K562 (cell line): ENCODE results near the gene CRIM1. TPM values are rescaled to one million over a fixed set of nuclear protein-coding genes. Genes with fewer than 3 reads are reported as not detected.

ENCODE experiments used
- BRD4 ChIP-seq: fragments of 200-600 bp; sonication (generic); IDR thresholded peaks from 2 replicates; pipeline ENCODE4 v1.6.1; 2017; ENCODE audit warnings: inconsistent platforms
- CBX2 ChIP-seq: fragments of 200-600 bp; sonication (generic); IDR thresholded peaks from one replicate; pipeline ENCODE4 v1.6.1; 2012; ENCODE audit warnings: mild to moderate bottlenecking, low read length, inconsistent platforms; ENCODE audit not compliant: insufficient read depth, poor library complexity, severe bottlenecking
- CEBPG ChIP-seq, 3 experiments: fragments of 200-800 bp in 1 of 3; sonication (Bioruptor generic) in 1 of 3; sonication (generic) in 1 of 3; formaldehyde crosslinking in 1 of 3; IDR thresholded peaks in 2 of 3; conservative IDR thresholded peaks in 1 of 3; 2 replicates each; pipeline versions ENCODE4 v1.6.1 to v1.8.0; 2016 to 2022; ENCODE audit warnings: missing compliant biosample characterization in 2 of 3, missing genetic modification characterization in 2 of 3, mild to moderate bottlenecking in 1 of 3, missing genetic modification reagents in 1 of 3
- DNMT1 ChIP-seq: fragments of 450-650 bp; IDR thresholded peaks from 2 replicates; pipeline ENCODE4 v1.6.1; 2016; ENCODE audit warnings: antibody characterized with exemption, mild to moderate bottlenecking
- FOXK2 ChIP-seq, 2 experiments: fragments of 450-650 bp; IDR thresholded peaks in 1 of 2; conservative IDR thresholded peaks in 1 of 2; 2 replicates each; pipeline ENCODE4 v1.6.1; 2016; ENCODE audit warnings: low read depth in 2 of 2, mild to moderate bottlenecking in 1 of 2
- HMG20B ChIP-seq: fragments of 250-450 bp; sonication (Bioruptor Pico); IDR thresholded peaks from 2 replicates; pipeline ENCODE4 v1.5.0; 2021; ENCODE audit warnings: mild to moderate bottlenecking
- HMGXB4 ChIP-seq: sonication (generic); formaldehyde crosslinking; IDR thresholded peaks from 2 replicates; pipeline ENCODE4 v1.8.1; 2023; ENCODE audit warnings: mild to moderate bottlenecking, missing genetic modification reagents
- KLF1 ChIP-seq: fragments of 450-650 bp; IDR thresholded peaks from 2 replicates; pipeline ENCODE4 v1.6.1; 2016; ENCODE audit warnings: missing genetic modification characterization, missing compliant biosample characterization
- MCM7 ChIP-seq, 2 experiments: fragments of 450-650 bp; IDR thresholded peaks; 2 replicates each; pipeline ENCODE4 v1.6.1; 2016 to 2018
- MLLT1 ChIP-seq, 2 experiments: fragments of 450-650 bp; IDR thresholded peaks; 2 replicates each; pipeline ENCODE4 v1.6.1; 2016
- PATZ1 ChIP-seq: fragments of 250-450 bp; sonication (Bioruptor Pico); IDR thresholded peaks from 2 replicates; pipeline ENCODE4 v1.5.0; 2020; ENCODE audit warnings: mild to moderate bottlenecking, borderline replicate concordance
- RBM22 ChIP-seq: fragments of 200-400 bp; formaldehyde crosslinking; IDR thresholded peaks from 2 replicates; pipeline ENCODE4 v1.6.1; 2018; ENCODE audit warnings: low read length, low read depth; ENCODE audit not compliant: poor library complexity, severe bottlenecking
- RFX5 ChIP-seq: IDR thresholded peaks from 2 replicates; pipeline ENCODE4 v1.6.1; 2011; ENCODE audit warnings: low read depth, mild to moderate bottlenecking, improper control_type of control experiment, low read length
- STAG1 ChIP-seq: sonication (generic); formaldehyde crosslinking; IDR thresholded peaks from 2 replicates; pipeline ENCODE4 v1.5.0; 2020; ENCODE audit warnings: missing genetic modification reagents, borderline replicate concordance
- TCF3 ChIP-seq: sonication (generic); formaldehyde crosslinking; IDR thresholded peaks from 2 replicates; pipeline ENCODE4 v1.4.0; 2020; ENCODE audit warnings: mild to moderate bottlenecking, missing genetic modification reagents
- ZBED1 ChIP-seq: IDR thresholded peaks from 2 replicates; pipeline ENCODE4 v1.6.1; 2014
- ZNF282 ChIP-seq: sonication (generic); formaldehyde crosslinking; IDR thresholded peaks from 2 replicates; pipeline ENCODE4 v1.8.1; 2023; ENCODE audit warnings: missing genetic modification reagents
- ZNF384 ChIP-seq: IDR thresholded peaks from 2 replicates; pipeline ENCODE4 v1.6.1; 2012; ENCODE audit warnings: low read depth, low read length, improper control_type of control experiment
- ZNF444 ChIP-seq: fragments of 250-450 bp; sonication (Bioruptor Pico); IDR thresholded peaks from 2 replicates; pipeline ENCODE4 v1.4.0; 2020; ENCODE audit warnings: mild to moderate bottlenecking, moderate library complexity
- ZNF717 ChIP-seq: fragments of 250-450 bp; sonication (Bioruptor Pico); IDR thresholded peaks from 2 replicates; pipeline ENCODE4 v1.5.0; 2021
- ZNF75A ChIP-seq: fragments of 450-650 bp; formaldehyde crosslinking; IDR thresholded peaks from 2 replicates; pipeline ENCODE4 v1.4.0; 2020; ENCODE audit warnings: mild to moderate bottlenecking
- ZZZ3 ChIP-seq: fragments of 450-650 bp; IDR thresholded peaks from 2 replicates; pipeline ENCODE4 v1.6.1; 2016; ENCODE audit warnings: antibody characterized with exemption, mild to moderate bottlenecking, moderate library complexity
- polyA plus RNA-seq, 8 experiments: library from polyadenylated mRNA; depleted of rRNA in 4 of 8; stranded (reverse) in 5 of 8; unstranded in 3 of 8; fragments of >200 nt; fragmentation: Nextera tagmentation in 2 of 8; fragmentation: Illumina TruSeq in 1 of 8; extraction: Ambion mirVana in 2 of 8; extraction: Trizol in 1 of 8; gene quantifications; 2 replicates each; pipeline versions ENCODE4 v1.2.1 to v1.2.3, GENCODE V29; 2011 to 2014; ENCODE audit warnings: inconsistent platforms in 1 of 8, missing spikeins in 1 of 8
- total RNA-seq, 7 experiments: library from RNA; depleted of rRNA in 6 of 7; stranded (reverse); fragments of >200 nt in 6 of 7; fragmentation: Illumina TruSeq in 2 of 7; extraction: Trizol in 2 of 7; gene quantifications; 2 replicates each; pipeline versions ENCODE4 v1.2.1 to v1.2.3, GENCODE V29; 2011 to 2021; ENCODE audit warnings: low replicate concordance in 1 of 7
- TF ChIP-seq, protein P1 (sequence below), 2 experiments: fragments of 450-650 bp; conservative IDR thresholded peaks; 2 replicates each; pipeline ENCODE4 v1.6.1; 2017; ENCODE audit warnings: mild to moderate bottlenecking in 2 of 2, moderate library complexity in 2 of 2

Gene CRIM1
- total and polyA plus RNA-seq, 9 of the 15 experiments (the other 6 are each of a cell fraction or from before 2014, with no cell fraction given), result 0.01 to 0.36 (median 0.06) TPM; not detected in 1

DNA sequence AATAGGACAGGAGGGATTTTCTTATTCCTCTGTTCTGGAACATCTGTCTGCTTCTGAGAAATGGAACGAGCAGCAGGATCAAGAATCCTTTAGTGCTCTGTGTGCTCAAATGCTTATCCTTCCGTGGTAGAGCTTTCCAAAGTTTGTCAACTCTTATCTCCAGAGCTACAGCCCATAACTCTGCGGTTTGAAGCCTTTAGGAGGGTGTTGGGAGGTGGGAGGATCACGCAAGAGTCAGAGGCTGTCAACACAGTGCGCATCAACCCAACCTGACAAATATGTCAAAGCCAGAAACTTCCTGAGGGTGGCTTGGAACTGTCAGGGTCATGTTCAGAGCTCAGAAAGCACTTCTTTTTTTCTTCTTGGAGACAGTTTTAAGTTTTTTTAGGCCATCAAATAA lies 95.9 kb downstream of the CRIM1 start (continued):
- no peak for TF ChIP-seq ZNF75A (CRISPR knock-in tag)
- TF ChIP-seq ZNF282 (CRISPR knock-in tag), result no peak
- no peak for TF ChIP-seq ZNF444 (CRISPR knock-in tag)
- TF ChIP-seq RBM22, result no peak
- peak; percentile 88 for TF ChIP-seq TCF3 (CRISPR knock-in tag)
- TF ChIP-seq BRD4, result no peak
- peak; percentile 56; the same call in 1 of the 2 replicates for TF ChIP-seq CEBPG (CRISPR knock-in tag; IDR thresholded peaks at IDR 0.05)
- peak; percentile 27 to 60; a peak in 2 of 4 replicates for TF ChIP-seq CEBPG (tag; conservative IDR thresholded peaks at IDR 0.05 in 1 of 2, IDR thresholded peaks at IDR 0.05 in 1 of 2)
- no peak for TF ChIP-seq HMG20B (CRISPR knock-in tag)
- TF ChIP-seq, protein P1, sequence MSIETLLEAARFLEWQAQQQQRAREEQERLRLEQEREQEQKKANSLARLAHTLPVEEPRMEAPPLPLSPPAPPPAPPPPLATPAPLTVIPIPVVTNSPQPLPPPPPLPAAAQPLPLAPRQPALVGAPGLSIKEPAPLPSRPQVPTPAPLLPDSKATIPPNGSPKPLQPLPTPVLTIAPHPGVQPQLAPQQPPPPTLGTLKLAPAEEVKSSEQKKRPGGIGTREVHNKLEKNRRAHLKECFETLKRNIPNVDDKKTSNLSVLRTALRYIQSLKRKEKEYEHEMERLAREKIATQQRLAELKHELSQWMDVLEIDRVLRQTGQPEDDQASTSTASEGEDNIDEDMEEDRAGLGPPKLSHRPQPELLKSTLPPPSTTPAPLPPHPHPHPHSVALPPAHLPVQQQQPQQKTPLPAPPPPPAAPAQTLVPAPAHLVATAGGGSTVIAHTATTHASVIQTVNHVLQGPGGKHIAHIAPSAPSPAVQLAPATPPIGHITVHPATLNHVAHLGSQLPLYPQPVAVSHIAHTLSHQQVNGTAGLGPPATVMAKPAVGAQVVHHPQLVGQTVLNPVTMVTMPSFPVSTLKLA (conservative IDR thresholded peaks at IDR 0.05), result peak in 1 of 2 experiments; percentile 41; a peak in 1 of 4 replicates
- no peak for TF ChIP-seq ZNF384
- TF ChIP-seq CBX2, result no peak
- no peak for TF ChIP-seq ZZZ3
- no peak for TF ChIP-seq ZBED1
- TF ChIP-seq PATZ1 (CRISPR knock-in tag), result no peak
- TF ChIP-seq KLF1 (tag), result no peak
- no peak for TF ChIP-seq ZNF717 (CRISPR knock-in tag)
- TF ChIP-seq DNMT1, result no peak
- no peak for TF ChIP-seq STAG1 (CRISPR knock-in tag)
- TF ChIP-seq MCM7 (IDR thresholded peaks at IDR 0.05), result no peak
- TF ChIP-seq RFX5, result no peak
- TF ChIP-seq HMGXB4, result no peak
- 0 out of 4 replicates have a peak, but pooled peaks of 1 of the 2 experiments have one; percentile 36 for TF ChIP-seq FOXK2 (conservative IDR thresholded peaks at IDR 0.05 in 1 of 2, IDR thresholded peaks at IDR 0.05 in 1 of 2; ENCODE audit: low read depth in 2 of 2)
- TF ChIP-seq MLLT1 (IDR thresholded peaks at IDR 0.05), result peak in 1 of 2 experiments; percentile 91; a peak in 2 of 4 replicates
